IMR-90 (cell line): ENCODE results near the gene MYT1. TPM values are rescaled to one million over a fixed set of nuclear protein-coding genes. Genes with fewer than 3 reads are reported as not detected.
A peak's percentile ranks its signal among the peaks of the same experiment; 100 is the strongest.

Experiments used
- ATAC-seq: fragments of 200-7000 bp; cut with Tn5 transposase; 2 replicates; pipeline ENCODE4 v1.9.1; 2020; ENCODE audit warnings: low read depth, mild to moderate bottlenecking, moderate library complexity
- BruUV-seq: library from RNA; stranded (reverse); fragments of 400-500 nt; replicated peaks from 2 replicates; lab custom pipeline; 2021; lab: Mats Ljungman, UMichigan
- CTCF ChIA-PET: fragments of 300-600 bp; formaldehyde crosslinking; extraction: SDS; loops from one replicate; lab custom pipeline; 2021; ENCODE audit warnings: antibody characterized with exemption; lab: Yijun Ruan, JAX
- POLR2A ChIA-PET: fragments of 300-600 bp; sonication (Branson Sonifier 250); formaldehyde crosslinking; loops from one replicate; lab custom pipeline; 2022; ENCODE audit warnings: antibody characterized with exemption; ENCODE audit not compliant: unreplicated experiment; lab: Charles Lee
- DNase-seq: peaks from one replicate; pipeline ENCODE4 v3.0.0; 2013
- H2AFZ ChIP-seq: replicated peaks from 2 replicates; pipeline ENCODE3; 2013; ENCODE audit warnings: low read length, mild to moderate bottlenecking; ENCODE audit not compliant: poor library complexity
- H2AK5ac ChIP-seq: 2 replicates; pipeline ENCODE4 v1.6.1; 2013; ENCODE audit warnings: low read depth, low read length, inconsistent platforms
- H2AK9ac ChIP-seq: replicated peaks from 2 replicates; pipeline ENCODE3; 2013; ENCODE audit warnings: mild to moderate bottlenecking, low read depth, low read length, moderate library complexity; ENCODE audit not compliant: poor library complexity
- H2BK120ac ChIP-seq: 2 replicates; pipeline ENCODE4 v1.6.1; 2013; ENCODE audit warnings: low read depth, low read length, inconsistent platforms
- H2BK15ac ChIP-seq: 3 replicates; pipeline ENCODE4 v1.6.1; 2013; ENCODE audit warnings: low read depth, low read length, inconsistent platforms
- H2BK20ac ChIP-seq: 2 replicates; pipeline ENCODE4 v1.6.1; 2013; ENCODE audit warnings: low read depth, mild to moderate bottlenecking, inconsistent platforms, low read length, moderate library complexity
- H2BK5ac ChIP-seq: 2 replicates; pipeline ENCODE4 v1.6.1; 2013; ENCODE audit warnings: mild to moderate bottlenecking, low read depth, low read length, inconsistent platforms; ENCODE audit not compliant: poor library complexity, severe bottlenecking
- H3K14ac ChIP-seq: replicated peaks from 2 replicates; pipeline ENCODE4 v1.6.1; 2013; ENCODE audit warnings: low read depth, low read length, inconsistent platforms
- H3K18ac ChIP-seq: 2 replicates; pipeline ENCODE4 v1.6.1; 2013; ENCODE audit warnings: low read depth, low read length, control low read depth
- H3K23ac ChIP-seq: 2 replicates; pipeline ENCODE4 v1.6.1; 2013; ENCODE audit warnings: low read depth, low read length, inconsistent platforms
- H3K27ac ChIP-seq: 2 replicates; pipeline ENCODE4 v1.5.1; 2013; ENCODE audit warnings: mild to moderate bottlenecking, control low read depth, low read length; ENCODE audit not compliant: insufficient read depth
- H3K27me3 ChIP-seq: 2 replicates; pipeline ENCODE4 v1.6.1; 2013; ENCODE audit warnings: low read length; ENCODE audit not compliant: control insufficient read depth, insufficient read depth
- H3K36me3 ChIP-seq: 2 replicates; pipeline ENCODE4 v1.6.1; 2013; ENCODE audit warnings: low read length, mixed read lengths; ENCODE audit not compliant: control insufficient read depth, insufficient read depth
- H3K4ac ChIP-seq: 2 replicates; pipeline ENCODE4 v1.6.1; 2013; ENCODE audit warnings: low read depth, low read length, inconsistent platforms
- H3K4me1 ChIP-seq: 2 replicates; pipeline ENCODE4 v1.6.1; 2013; ENCODE audit warnings: low read length, mixed read lengths; ENCODE audit not compliant: control insufficient read depth, insufficient read depth
- H3K4me2 ChIP-seq: 2 replicates; pipeline ENCODE4 v1.6.1; 2013; ENCODE audit warnings: low read depth, mild to moderate bottlenecking, control low read depth, low read length, moderate library complexity
- H3K4me3 ChIP-seq: 2 replicates; pipeline ENCODE4 v1.5.1; 2013; ENCODE audit warnings: low read depth, mild to moderate bottlenecking, control low read depth, low read length, moderate library complexity; ENCODE audit not compliant: insufficient read depth
- H3K56ac ChIP-seq: 2 replicates; pipeline ENCODE4 v1.6.1; 2013; ENCODE audit warnings: low read length, inconsistent platforms; ENCODE audit not compliant: insufficient read depth; ENCODE audit errors: extremely low read depth
- H3K79me1 ChIP-seq, 2 experiments: 2 replicates each; pipeline ENCODE4 v1.6.1; 2013; ENCODE audit warnings: low read length in 2 of 2, inconsistent platforms in 1 of 2, low read depth in 1 of 2
- H3K9ac ChIP-seq: 2 replicates; pipeline ENCODE4 v1.6.1; 2013; ENCODE audit warnings: low read depth, low read length, control low read depth
- H3K9me1 ChIP-seq: 2 replicates; pipeline ENCODE4 v1.6.1; 2013; ENCODE audit warnings: low read length, inconsistent platforms; ENCODE audit not compliant: insufficient read depth
- H3K9me3 ChIP-seq: 2 replicates; pipeline ENCODE4 v1.6.1; 2013; ENCODE audit warnings: low read length; ENCODE audit not compliant: control insufficient read depth, insufficient read depth
- H4K20me1 ChIP-seq: 2 replicates; pipeline ENCODE4 v1.6.1; 2013; ENCODE audit warnings: low read length, inconsistent platforms; ENCODE audit not compliant: insufficient read depth
- H4K5ac ChIP-seq: 2 replicates; pipeline ENCODE4 v1.6.1; 2013; ENCODE audit warnings: mild to moderate bottlenecking, low read depth, low read length, control low read depth
- H4K8ac ChIP-seq, 2 experiments: 2 replicates each; pipeline ENCODE4 v1.6.1; 2013; ENCODE audit warnings: low read depth in 2 of 2, low read length in 2 of 2, control low read depth in 1 of 2, inconsistent platforms in 1 of 2
- H4K91ac ChIP-seq: 2 replicates; pipeline ENCODE4 v1.6.1; 2013; ENCODE audit warnings: low read depth, low read length, inconsistent platforms; ENCODE audit not compliant: insufficient read depth
- CEBPB ChIP-seq: IDR thresholded peaks from 2 replicates; pipeline ENCODE4 v1.6.1; 2012; ENCODE audit warnings: low read depth, low read length, improper control_type of control experiment
- ELK1 ChIP-seq: fragments of 150-350 bp; IDR thresholded peaks from 2 replicates; pipeline ENCODE4 v1.6.1; 2016; ENCODE audit warnings: low read depth, mild to moderate bottlenecking, low read length, moderate library complexity, borderline replicate concordance
- FOS ChIP-seq: fragments of 150-350 bp; IDR thresholded peaks from 2 replicates; pipeline ENCODE4 v1.6.1; 2016; ENCODE audit warnings: low read depth, low read length
- MAFK ChIP-seq: IDR thresholded peaks from 2 replicates; pipeline ENCODE4 v1.6.1; 2012; ENCODE audit warnings: low read depth, low read length, improper control_type of control experiment
- MAZ ChIP-seq: IDR thresholded peaks from 2 replicates; pipeline ENCODE4 v1.6.1; 2012; ENCODE audit warnings: low read depth, mild to moderate bottlenecking, low read length, improper control_type of control experiment, moderate library complexity, borderline replicate concordance
- POLR2A ChIP-seq: IDR thresholded peaks from 2 replicates; pipeline ENCODE4 v1.6.1; 2012; ENCODE audit warnings: mild to moderate bottlenecking, low read depth, low read length
- RAD21 ChIP-seq: IDR thresholded peaks from 2 replicates; pipeline ENCODE4 v1.6.1; 2012; ENCODE audit warnings: low read length, improper control_type of control experiment
- RCOR1 ChIP-seq: IDR thresholded peaks from 2 replicates; pipeline ENCODE4 v1.6.1; 2012; ENCODE audit warnings: mild to moderate bottlenecking, low read length, improper control_type of control experiment; ENCODE audit not compliant: insufficient replicate concordance
- RFX5 ChIP-seq: IDR thresholded peaks from 2 replicates; pipeline ENCODE4 v1.8.0; 2012; ENCODE audit warnings: low read depth, mild to moderate bottlenecking, low read length, moderate library complexity
- SMC3 ChIP-seq: fragments of 150-350 bp; IDR thresholded peaks from 2 replicates; pipeline ENCODE4 v1.6.1; 2016; ENCODE audit warnings: low read depth, mild to moderate bottlenecking, antibody characterized with exemption, low read length, moderate library complexity
- WGBS, 2 experiments: methylation state at CpG; one replicate each; pipeline versions ENCODE4 v1.1.5 to v1.1.7; 2013; ENCODE audit warnings: missing lambda C conversion rate in 2 of 2; ENCODE audit not compliant: insufficient read length in 1 of 2; ENCODE audit errors: extremely low coverage in 2 of 2; 5-methylcytosine and 5-hydroxymethylcytosine counted together
- dilution Hi-C: fragments of 300-500 bp; cut with HindIII; formaldehyde crosslinking; loops from one replicate; pipeline ENCODE4 v1.14.3; 2018; ENCODE audit warnings: low sequenced_read_pairs; ENCODE audit not compliant: unreplicated experiment
- in situ Hi-C: fragments of 300-500 bp; cut with MboI; formaldehyde crosslinking; loops from 3 replicates; pipeline ENCODE4 v1.14.3; 2019; ENCODE audit warnings: low sequenced_read_pairs, inconsistent platforms, mixed read lengths
- intact Hi-C: fragments of 100-400 bp; cut with micrococcal nuclease; formaldehyde crosslinking; loops from 2 replicates; pipeline ENCODE4 v1.10.0; 2022
- polyA plus RNA-seq, 3 experiments: library from polyadenylated mRNA; depleted of rRNA; stranded (reverse); fragments of >200 nt; gene quantifications; 2 replicates each; pipeline ENCODE4 v1.2.3, GENCODE V29; 2012; ENCODE audit warnings: low replicate concordance in 1 of 3
- total RNA-seq: library from RNA; depleted of rRNA; stranded (reverse); fragments of >200 nt; gene quantifications from 2 replicates; pipeline ENCODE4 v1.2.3, GENCODE V29; 2012
- TF ChIP-seq, protein P1 (sequence below): conservative IDR thresholded peaks from 2 replicates; pipeline ENCODE4 v1.5.1; 2012; ENCODE audit warnings: mild to moderate bottlenecking, low read depth, low read length, improper control_type of control experiment

The MYT1 gene
- total and polyA plus RNA-seq, 2 of the 4 experiments (the other 2 are of a cell fraction) = not detected

DNA sequence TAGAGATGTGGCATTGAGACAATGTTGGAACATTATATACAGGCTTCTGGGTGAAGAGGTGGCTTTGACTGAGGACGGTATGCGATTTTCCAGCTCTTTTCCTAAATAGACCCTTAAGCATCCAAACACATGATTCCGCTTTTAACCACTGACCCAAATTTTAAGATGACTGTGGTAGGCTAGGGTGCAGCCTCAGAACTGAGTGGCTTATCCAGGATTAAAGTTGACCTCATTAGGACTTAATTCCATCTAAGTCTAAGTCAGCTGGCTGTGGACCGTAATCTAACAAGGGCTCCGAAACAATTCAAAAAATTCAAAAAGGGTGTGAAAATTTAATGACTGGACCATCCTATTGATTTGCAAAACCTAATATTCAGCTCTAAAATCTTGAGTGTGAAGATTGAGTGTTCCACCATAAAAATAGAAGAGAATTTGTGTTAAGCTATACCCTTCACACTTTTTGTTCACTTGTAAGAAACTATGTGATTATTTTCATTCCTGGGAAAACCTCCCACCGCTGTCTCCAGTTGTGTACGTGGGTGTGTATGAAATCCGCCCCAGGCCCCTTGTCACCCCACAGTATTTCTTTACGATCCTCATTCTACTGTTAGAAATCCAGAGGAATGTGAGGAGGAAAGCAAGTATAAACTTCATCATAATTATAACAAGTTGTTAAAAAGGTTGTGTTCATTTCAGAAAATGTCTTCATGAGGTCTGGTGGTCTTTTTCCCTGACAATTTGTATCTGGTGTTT, 94.0 kb downstream of the MYT1 start:
- Histone ChIP-seq H3K27ac (no peak overlapping the region), H3K4me1 (peaks cover 17% of the 10 kb centered on the region), H3K27me3 (no peaks in the 10 kb centered on the region), H3K18ac (no peak overlapping the region), H3K36me3 (peaks cover 8% of the 10 kb centered on the region; the same call in 1 of the 2 replicates), H3K56ac (no peak overlapping the region), H2AFZ (no peak overlapping the region), H4K8ac (no peak overlapping the region), H3K9me1 (peaks cover 3% of the 10 kb centered on the region; the same call in 1 of the 2 replicates), H2BK5ac (no peak overlapping the region), H2AK5ac (no peak overlapping the region), H2AK9ac (no peak overlapping the region), H3K79me1 (peaks cover 39 to 41% of the 10 kb centered on the region in 2 experiments), H3K23ac (no peak overlapping the region), H3K9me3 (no peaks in the 10 kb centered on the region), H3K4me2 (no peak overlapping the region), H4K5ac (no peak overlapping the region), H3K9ac (no peak overlapping the region), H3K4me3 (no peak overlapping the region), H3K14ac (no peak overlapping the region), H3K4ac (no peak overlapping the region), H4K91ac (no peak overlapping the region), H2BK15ac (no peak overlapping the region), H2BK20ac (no peak overlapping the region), H2BK120ac (no peak overlapping the region), H4K20me1 (no peaks in the 10 kb centered on the region)
- TF ChIP-seq RFX5 (no peak), MAFK (no peak), RAD21 (no peak), POLR2A (no peak), SMC3 (no peak), MAZ (no peak), ELK1 (no peak), RCOR1 (no peak), FOS (no peak), CEBPB (no peak)
- TF ChIP-seq, protein P1, sequence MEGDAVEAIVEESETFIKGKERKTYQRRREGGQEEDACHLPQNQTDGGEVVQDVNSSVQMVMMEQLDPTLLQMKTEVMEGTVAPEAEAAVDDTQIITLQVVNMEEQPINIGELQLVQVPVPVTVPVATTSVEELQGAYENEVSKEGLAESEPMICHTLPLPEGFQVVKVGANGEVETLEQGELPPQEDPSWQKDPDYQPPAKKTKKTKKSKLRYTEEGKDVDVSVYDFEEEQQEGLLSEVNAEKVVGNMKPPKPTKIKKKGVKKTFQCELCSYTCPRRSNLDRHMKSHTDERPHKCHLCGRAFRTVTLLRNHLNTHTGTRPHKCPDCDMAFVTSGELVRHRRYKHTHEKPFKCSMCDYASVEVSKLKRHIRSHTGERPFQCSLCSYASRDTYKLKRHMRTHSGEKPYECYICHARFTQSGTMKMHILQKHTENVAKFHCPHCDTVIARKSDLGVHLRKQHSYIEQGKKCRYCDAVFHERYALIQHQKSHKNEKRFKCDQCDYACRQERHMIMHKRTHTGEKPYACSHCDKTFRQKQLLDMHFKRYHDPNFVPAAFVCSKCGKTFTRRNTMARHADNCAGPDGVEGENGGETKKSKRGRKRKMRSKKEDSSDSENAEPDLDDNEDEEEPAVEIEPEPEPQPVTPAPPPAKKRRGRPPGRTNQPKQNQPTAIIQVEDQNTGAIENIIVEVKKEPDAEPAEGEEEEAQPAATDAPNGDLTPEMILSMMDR = no peak
- POLR2A ChIA-PET = no interaction called here
- TSS peak; percentile 24 for BruUV-seq
- in situ Hi-C loops (no loop called here), intact Hi-C loops (no loop called here), dilution Hi-C loops (no loop called here)
- ATAC-seq (no peak), DNase-seq (no peak)
- CTCF ChIA-PET = interaction anchor here (0.6 to 1.2 kb wide), 3 partner anchors 9 to 35 kb away, joined by 3 to 4 read pairs (median 3); no protein-coding TSS in a partner anchor
- WGBS, 2 experiments = no CpG with 5 or more reads among the region's 9 CpGs
